Measurements from ENCODE around the gene CABLES1.

DNA sequence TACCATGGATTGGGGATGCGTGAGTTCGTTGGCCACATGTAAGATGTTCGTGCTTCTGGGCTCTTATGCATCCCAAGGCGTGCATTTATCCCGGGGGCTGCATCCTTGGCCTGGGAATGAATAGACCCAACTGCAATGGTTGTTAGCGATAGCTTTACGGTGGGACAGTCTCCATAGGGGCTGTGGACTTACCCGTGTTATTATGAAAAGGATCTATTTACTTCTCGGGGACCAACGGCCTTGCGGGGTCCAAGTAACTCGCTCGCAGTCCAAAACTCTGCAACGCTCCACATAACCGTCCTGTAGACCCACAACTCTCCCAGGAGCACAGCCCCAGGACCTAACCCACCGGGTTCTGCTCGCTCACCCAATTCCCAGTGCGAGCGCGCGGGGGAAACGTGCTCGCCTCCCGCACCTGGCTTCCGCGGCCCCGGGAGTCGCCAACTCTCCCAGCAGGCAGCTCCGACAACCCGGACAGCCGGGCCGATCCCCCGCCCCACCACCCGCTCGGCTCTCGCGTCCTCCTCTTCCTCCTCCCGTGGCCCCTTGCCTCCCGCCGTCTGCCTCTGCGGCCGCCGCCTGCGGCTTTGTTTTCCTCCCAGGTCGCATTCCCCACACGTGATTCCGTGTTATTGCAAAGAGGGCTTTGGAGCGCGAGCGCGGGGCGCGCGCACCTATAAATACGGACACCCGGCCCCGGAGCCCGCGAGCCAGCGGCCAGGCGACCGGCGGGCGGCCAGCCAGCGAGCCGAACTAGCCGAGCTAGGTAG lies at the start of gene CABLES1:
- no peak for TF ChIP-seq POLR2AphosphoS5 (IDR thresholded peaks at IDR 0.05; ENCODE audit: borderline replicate concordance, low read depth, low read length)
- no peak for TF ChIP-seq EZH2 (IDR thresholded peaks at IDR 0.05)

Measured in SK-N-MC (cell line).